Measurements from ENCODE around the gene PRSS2.
A peak's percentile ranks its signal among the peaks of the same experiment; 100 is the strongest.
"Not testable (repeated sequence)": the region's sequence is repeated elsewhere in the genome, so short reads cannot be mapped to it uniquely, and the experiment has no call there.

The PRSS2 gene

GRCh38 chr7:142770661-142771352 lies at the start of gene PRSS2:
PRSS2 (plus strand) TSS chr7:142770970; CDS start chr7:142770983, 13 bp downstream.
- Histone ChIP-seq H3K27me3 (no peaks in the 10 kb centered on the region), H3K4me3 (no peak within 1 kb of the TSS), H3K9ac (no peak within 1 kb of the TSS), H3K27ac (no peak within 1 kb of the TSS), H3K4me2 (peak within 1 kb of the TSS; percentile 21), H3K9me3 (no peaks in the 10 kb centered on the region), H3K4me1 (peaks cover 17% of the 10 kb centered on the region), H4K20me1 (no peaks in the 10 kb centered on the region), H3K36me3 (no peaks in the 10 kb centered on the region)
- no peak for TF ChIP-seq Cebpa-rat (IDR thresholded peaks at IDR 0.05)

DNA sequence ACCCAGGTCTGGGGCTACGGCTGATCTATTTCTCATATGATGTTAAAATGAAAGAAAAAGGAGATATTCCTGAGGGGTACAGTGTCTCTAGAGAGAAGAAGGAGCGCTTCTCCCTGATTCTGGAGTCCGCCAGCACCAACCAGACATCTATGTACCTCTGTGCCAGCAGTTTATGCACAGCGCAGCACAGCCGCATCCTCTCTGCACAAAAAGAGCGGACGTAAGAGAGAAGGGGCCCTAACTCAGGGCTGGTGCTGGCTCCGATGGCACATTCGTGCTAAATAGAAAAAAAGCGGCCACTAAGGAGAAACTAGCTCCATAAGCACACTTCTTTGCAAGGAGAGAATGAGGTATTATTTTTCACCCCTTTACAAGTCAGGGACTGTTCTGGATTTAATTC lies 49.8 kb upstream of the PRSS2 start:
- peaks cover 53% of the 10 kb centered on the region for H3K4me1 ChIP-seq
- no peaks in the 10 kb centered on the region for H4K20me1 ChIP-seq
- H3K27me3 ChIP-seq = no peaks in the 10 kb centered on the region
- H3K4me2 ChIP-seq = peak overlapping the region; percentile 53
- no peak overlapping the region for H3K4me3 ChIP-seq
- TF ChIP-seq Cebpa-rat (IDR thresholded peaks at IDR 0.05) = no peak
- H3K9me3 ChIP-seq = no peaks in the 10 kb centered on the region
- no peaks in the 10 kb centered on the region for H3K36me3 ChIP-seq
- H3K9ac ChIP-seq = no peak overlapping the region
- H3K27ac ChIP-seq = peak overlapping the region; percentile 39; the same call in 1 of the 2 replicates

- no peak for TF ChIP-seq Cebpa-rat (IDR thresholded peaks at IDR 0.05)
- H3K4me2 ChIP-seq = no peak overlapping the region
- no peak overlapping the region for H3K4me3 ChIP-seq
- no peaks in the 10 kb centered on the region for H3K36me3 ChIP-seq
- no peak overlapping the region for H3K27ac ChIP-seq
- peaks cover 40% of the 10 kb centered on the region for H3K4me1 ChIP-seq
- H3K27me3 ChIP-seq = no peaks in the 10 kb centered on the region
- no peaks in the 10 kb centered on the region for H4K20me1 ChIP-seq
- H3K9ac ChIP-seq = no peak overlapping the region
- H3K9me3 ChIP-seq = peaks cover 7% of the 10 kb centered on the region; the same call in 1 of the 2 replicates
Measured at GRCh38 chr7:142722248-142722794, 48.4 kb upstream of the PRSS2 start.

GRCh38 chr7:142733271-142733670 lies 37.5 kb upstream of the PRSS2 start:
- no peaks in the 10 kb centered on the region for H3K36me3 ChIP-seq
- H3K9ac ChIP-seq = no peak overlapping the region
- H3K9me3 ChIP-seq = no peaks in the 10 kb centered on the region
- no peaks in the 10 kb centered on the region for H4K20me1 ChIP-seq
- no peaks in the 10 kb centered on the region for H3K4me1 ChIP-seq
- no peak overlapping the region for H3K4me3 ChIP-seq
- H3K27me3 ChIP-seq = no peaks in the 10 kb centered on the region
- TF ChIP-seq Cebpa-rat (IDR thresholded peaks at IDR 0.05) = no peak
- H3K4me2 ChIP-seq = no peak overlapping the region
- H3K27ac ChIP-seq = no peak overlapping the region

DNA sequence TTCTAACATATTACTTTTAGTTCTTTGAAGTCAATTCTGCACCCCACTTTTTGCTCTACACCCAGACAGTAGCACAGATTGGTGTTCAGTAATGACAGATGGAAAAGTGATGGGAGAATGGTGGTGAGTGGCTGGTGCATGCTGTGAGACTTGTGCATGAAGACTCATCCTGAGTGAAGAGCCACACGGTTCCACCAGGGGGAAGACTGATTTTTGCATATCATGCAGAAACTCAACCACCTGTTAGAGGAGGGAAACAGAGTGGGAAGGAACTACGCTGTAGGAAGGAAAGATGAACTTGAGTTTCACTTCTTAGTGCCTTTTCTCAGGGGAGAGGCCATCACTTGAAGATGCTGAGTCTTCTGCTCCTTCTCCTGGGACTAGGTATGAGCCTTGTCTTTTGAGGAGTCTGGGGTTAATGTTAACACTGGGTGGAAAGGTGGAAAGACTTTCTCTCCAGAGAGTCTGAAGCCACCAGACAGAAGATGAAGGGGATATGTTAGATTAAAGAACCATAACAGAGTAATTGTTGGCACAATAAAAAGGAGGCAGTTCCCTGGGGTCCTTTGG lies 30.8 kb upstream of the PRSS2 start:
- Histone ChIP-seq H3K4me2 (peak overlapping the region; percentile 63), H3K9ac (no peak overlapping the region), H3K9me3 (no peaks in the 10 kb centered on the region), H3K4me1 (peaks cover 30% of the 10 kb centered on the region), H3K27ac (no peak overlapping the region), H3K36me3 (no peaks in the 10 kb centered on the region), H4K20me1 (no peaks in the 10 kb centered on the region), H3K27me3 (no peaks in the 10 kb centered on the region), H3K4me3 (no peak overlapping the region)
- no peak for TF ChIP-seq Cebpa-rat (IDR thresholded peaks at IDR 0.05)

GRCh38 chr7:142740786-142741185 lies 30.0 kb upstream of the PRSS2 start:
- Histone ChIP-seq H3K36me3 (no peaks in the 10 kb centered on the region), H3K9ac (no peak overlapping the region), H3K9me3 (no peaks in the 10 kb centered on the region), H3K27me3 (no peaks in the 10 kb centered on the region), H4K20me1 (no peaks in the 10 kb centered on the region), H3K4me1 (peaks cover 30% of the 10 kb centered on the region), H3K4me2 (peak overlapping the region; percentile 63), H3K27ac (no peak overlapping the region), H3K4me3 (no peak overlapping the region)
- no peak for TF ChIP-seq Cebpa-rat (IDR thresholded peaks at IDR 0.05)

- not testable (repeated sequence) for H3K4me3 ChIP-seq, H3K9ac ChIP-seq, H3K27ac ChIP-seq, H3K27me3 ChIP-seq, H4K20me1 ChIP-seq, H3K9me3 ChIP-seq, H3K36me3 ChIP-seq
- Histone ChIP-seq H3K4me2 (0 out of 2 replicates have a peak overlapping the region, but pooled peaks have one; percentile 63), H3K4me1 (peaks cover 30% of the 10 kb centered on the region)
Measured at GRCh38 chr7:142741932-142742331, 28.8 kb upstream of the PRSS2 start.

- H3K9ac ChIP-seq = no peak overlapping the region
- no peaks in the 10 kb centered on the region for H4K20me1 ChIP-seq
- H3K27me3 ChIP-seq = no peaks in the 10 kb centered on the region
- H3K36me3 ChIP-seq = no peaks in the 10 kb centered on the region
- H3K9me3 ChIP-seq = no peaks in the 10 kb centered on the region
- H3K4me2 ChIP-seq = no peak overlapping the region
- no peak overlapping the region for H3K27ac ChIP-seq
- peaks cover 21% of the 10 kb centered on the region for H3K4me1 ChIP-seq
- TF ChIP-seq Cebpa-rat (IDR thresholded peaks at IDR 0.05) = no peak
- no peak overlapping the region for H3K4me3 ChIP-seq
Measured at GRCh38 chr7:142745091-142745635, 25.6 kb upstream of the PRSS2 start.

DNA sequence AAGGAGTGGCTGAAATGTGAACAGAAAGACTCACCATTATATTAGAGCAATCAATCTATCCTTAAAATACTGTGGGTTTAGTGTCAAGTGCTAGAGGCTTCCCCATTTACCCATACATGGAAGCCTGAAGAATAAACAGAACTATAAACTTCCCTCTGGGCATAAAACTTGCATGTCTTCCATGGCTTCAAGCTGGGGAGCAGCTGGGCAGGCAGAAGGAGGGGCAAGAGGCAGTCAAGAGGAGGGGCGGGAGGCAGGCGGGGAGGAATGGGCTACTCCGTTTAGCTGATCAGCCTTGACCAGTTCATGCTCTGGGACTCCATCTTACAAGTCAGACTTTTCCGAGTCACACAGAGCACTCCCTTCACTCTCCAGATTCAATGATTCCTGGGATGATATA lies 25.0 kb upstream of the PRSS2 start:
- H3K36me3 ChIP-seq = no peaks in the 10 kb centered on the region
- H3K27ac ChIP-seq = no peak overlapping the region
- peaks cover 15% of the 10 kb centered on the region for H3K4me1 ChIP-seq
- no peak for TF ChIP-seq Cebpa-rat (IDR thresholded peaks at IDR 0.05)
- H3K9me3 ChIP-seq = no peaks in the 10 kb centered on the region
- no peak overlapping the region for H3K9ac ChIP-seq
- H4K20me1 ChIP-seq = no peaks in the 10 kb centered on the region
- H3K4me2 ChIP-seq = no peak overlapping the region
- no peak overlapping the region for H3K4me3 ChIP-seq
- H3K27me3 ChIP-seq = no peaks in the 10 kb centered on the region

DNA sequence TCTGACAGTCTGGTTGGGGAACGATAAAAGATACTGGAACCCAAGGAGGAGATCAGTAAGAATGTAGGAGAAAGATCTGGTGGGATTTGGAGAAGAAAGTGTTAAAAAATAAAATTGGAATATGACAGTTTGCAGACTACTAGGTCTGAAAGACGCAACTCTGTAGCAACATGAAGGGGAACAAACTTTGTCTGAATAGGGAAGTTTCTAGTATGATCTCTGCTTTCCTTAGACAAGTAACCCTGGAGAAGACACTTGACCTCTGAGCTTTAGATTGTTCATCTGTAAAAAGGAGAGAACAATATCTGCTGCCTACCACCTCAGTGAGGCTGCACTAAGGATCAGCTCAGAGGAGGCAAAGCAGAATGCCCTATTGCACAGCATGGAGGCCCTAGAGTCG lies 24.5 kb upstream of the PRSS2 start:
- TF ChIP-seq Cebpa-rat (IDR thresholded peaks at IDR 0.05) = no peak
- H3K4me1 ChIP-seq = peaks cover 10% of the 10 kb centered on the region

GRCh38 chr7:142748410-142748809 lies 22.4 kb upstream of the PRSS2 start:
- not testable (repeated sequence) for H3K27ac ChIP-seq, H3K4me1 ChIP-seq, H3K9ac ChIP-seq

More for the DNA sequence above, 24.5 kb upstream of the PRSS2 start:
- H3K9ac ChIP-seq = no peak overlapping the region
- H3K27ac ChIP-seq = no peak overlapping the region
- H4K20me1 ChIP-seq = no peaks in the 10 kb centered on the region
- no peak overlapping the region for H3K4me2 ChIP-seq
- H3K4me3 ChIP-seq = no peak overlapping the region
- no peaks in the 10 kb centered on the region for H3K9me3 ChIP-seq
- H3K36me3 ChIP-seq = no peaks in the 10 kb centered on the region
- no peaks in the 10 kb centered on the region for H3K27me3 ChIP-seq

More at GRCh38 chr7:142748410-142748809, 22.4 kb upstream of the PRSS2 start:
- not testable (repeated sequence) for H3K4me3 ChIP-seq, H3K9me3 ChIP-seq, H3K27me3 ChIP-seq, H3K36me3 ChIP-seq, H3K4me2 ChIP-seq, H4K20me1 ChIP-seq
